NCI-H2196 (cell line): ENCODE results near the gene RBPJ.

ENCODE experiments used
- DNase-seq: peaks from one replicate; lab custom pipeline; 2025; ENCODE audit not compliant: unreplicated experiment; lab: John Stamatoyannopoulos, UW

The RBPJ gene

DNA sequence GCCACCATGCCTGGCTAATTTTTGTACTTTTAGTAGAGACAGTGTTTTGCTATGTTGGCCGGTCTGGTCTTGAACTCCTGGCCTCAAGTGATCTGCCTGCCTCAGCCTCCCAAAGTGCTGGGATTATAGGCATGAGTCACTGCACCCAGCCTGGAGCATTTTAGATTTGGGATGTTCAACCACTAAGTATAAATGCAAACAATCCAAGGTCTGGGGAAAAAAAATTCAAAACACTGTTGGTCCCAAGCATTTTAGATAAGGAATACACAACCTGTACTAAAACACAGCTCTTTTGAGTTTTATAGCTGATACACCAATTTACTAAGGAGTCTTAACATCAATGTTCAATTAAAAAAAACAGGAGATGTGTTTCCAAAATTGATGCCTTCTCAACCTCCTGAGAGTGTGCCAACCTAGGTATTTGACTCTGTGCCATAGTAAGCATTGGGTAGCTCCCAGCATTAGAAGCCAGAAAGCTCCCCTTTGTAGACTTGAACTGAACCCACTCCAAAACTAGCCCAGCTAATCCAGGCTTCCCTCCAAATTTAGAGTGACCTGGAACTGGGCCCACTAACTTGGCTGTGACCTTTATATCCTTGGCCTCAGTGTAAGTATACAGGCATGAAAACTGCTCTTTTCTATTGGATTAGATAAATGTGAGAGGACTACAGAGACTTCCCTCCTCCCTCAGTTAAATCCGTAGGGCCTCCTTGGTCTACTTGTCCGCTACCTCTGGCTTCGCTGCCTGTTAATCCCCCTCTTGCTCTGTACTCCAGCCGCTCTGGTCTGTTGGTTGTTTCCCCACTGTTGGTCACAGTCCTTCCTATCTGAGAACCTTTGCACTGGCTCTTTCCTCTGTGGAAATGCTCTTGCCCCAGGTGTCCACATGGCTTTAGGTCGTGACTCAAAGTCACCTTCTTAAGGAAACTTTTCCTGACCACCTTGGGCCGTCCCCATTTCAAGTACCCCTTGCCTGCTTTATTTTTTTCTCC is 91.9 kb downstream of the RBPJ start:
- DNase-seq, result peak; percentile 61

DNA sequence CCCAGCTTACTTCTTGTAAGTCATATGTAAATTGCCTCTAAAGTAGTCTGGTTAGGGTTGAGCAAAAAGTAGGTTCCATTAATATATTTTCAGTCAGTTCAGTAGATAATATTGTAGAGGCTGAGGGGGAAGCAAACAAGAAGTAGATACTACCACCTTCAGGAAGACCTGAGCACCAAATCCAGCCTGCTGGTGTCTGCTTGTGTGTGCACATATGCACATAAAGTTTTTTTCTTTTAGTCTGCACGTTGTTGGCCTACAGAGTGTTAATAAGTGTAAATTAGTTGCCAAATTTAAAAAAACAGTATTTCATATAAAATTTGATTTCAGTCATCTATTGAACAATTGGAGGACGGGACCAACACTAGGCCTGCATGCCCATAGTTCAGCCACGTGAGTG is 92.8 kb downstream of the RBPJ start:
- no peak for DNase-seq

DNA sequence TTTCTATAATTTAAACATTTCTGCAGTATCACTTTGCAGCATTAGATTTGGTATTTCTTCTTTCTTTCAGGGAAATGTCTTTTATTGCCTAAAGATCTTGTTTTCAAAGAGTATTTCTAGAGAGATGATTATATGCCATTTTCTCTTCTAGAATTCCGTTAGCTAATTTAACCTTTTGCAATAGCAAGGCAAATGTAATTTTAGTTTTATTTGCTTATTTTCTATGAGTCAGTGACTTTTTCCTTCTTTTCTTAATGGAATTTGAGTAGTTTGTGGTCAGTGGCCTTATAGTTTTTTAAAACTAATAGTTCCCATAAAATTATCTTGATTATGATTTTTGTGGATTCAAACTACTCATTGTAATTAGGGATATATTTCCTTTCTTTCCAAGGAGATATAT is 97.3 kb downstream of the RBPJ start:
- no peak for DNase-seq

DNA sequence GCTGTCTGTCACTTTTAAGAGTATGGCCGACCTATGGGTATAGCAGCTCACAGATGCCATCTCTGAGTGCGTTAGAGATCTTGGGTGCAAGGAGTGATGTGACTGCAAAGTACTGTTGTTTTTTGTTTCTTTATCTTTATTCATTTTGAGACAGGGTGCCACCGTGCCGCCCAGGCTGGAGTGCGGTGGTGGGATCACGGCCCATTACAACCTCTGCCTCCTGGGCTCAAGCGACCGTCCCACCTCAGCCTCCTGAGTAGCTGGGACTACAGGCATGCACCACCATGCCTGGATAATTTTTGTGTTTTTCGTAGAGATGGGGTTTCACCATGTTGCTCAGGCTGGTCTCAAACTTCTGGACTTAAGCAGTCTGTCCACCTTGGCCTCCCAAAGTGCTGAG is 98.0 kb downstream of the RBPJ start:
- no peak for DNase-seq

DNA sequence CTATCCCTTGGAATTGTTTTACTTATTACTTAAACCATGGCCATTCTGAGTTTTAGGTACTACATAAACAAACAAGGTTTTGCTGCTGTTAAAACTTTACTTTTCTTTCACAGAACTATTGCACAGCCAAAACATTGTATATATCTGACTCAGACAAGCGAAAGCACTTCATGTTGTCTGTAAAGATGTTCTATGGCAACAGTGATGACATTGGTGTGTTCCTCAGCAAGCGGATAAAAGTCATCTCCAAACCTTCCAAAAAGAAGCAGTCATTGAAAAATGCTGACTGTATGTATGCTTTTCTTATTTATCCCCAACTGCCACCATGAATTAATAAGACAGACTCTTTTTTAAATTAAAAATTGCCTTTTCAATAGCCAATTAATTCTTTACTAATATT is 99.6 kb downstream of the RBPJ start:
- no peak for DNase-seq

DNA sequence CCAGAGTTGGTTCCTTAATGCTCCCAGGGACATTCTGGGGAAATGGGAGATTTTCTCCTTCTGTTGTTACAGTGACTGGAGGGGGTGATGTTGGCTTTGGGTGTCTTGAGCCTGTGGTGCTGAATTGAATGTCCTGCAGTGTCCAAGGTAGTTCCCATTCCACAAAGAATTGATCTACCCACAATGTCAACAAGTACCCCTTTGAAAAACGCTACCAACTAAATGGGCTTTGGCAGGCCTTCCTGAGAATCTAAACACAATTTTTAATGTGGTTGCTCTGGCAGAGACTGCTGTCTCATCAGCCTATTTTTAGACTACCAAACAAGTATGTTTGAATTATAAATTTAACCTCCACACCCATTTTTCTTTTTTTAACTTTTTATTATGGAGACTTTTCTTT is 100.1 kb downstream of the RBPJ start:
- no peak for DNase-seq

DNA sequence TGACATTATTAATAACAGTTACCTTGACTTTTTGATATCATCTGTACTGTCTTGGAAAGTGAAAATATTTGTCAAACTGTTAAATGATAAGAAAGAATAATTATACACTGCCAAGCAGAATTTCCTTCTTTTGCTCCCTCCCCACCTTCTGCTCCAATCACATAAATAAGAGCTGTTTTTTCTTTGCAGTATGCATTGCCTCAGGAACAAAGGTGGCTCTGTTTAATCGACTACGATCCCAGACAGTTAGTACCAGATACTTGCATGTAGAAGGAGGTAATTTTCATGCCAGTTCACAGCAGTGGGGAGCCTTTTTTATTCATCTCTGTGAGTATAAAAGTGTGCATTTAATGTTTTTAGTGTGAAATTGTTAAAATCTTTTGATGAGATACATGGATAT is 103.3 kb downstream of the RBPJ start:
- DNase-seq, result no peak

DNA sequence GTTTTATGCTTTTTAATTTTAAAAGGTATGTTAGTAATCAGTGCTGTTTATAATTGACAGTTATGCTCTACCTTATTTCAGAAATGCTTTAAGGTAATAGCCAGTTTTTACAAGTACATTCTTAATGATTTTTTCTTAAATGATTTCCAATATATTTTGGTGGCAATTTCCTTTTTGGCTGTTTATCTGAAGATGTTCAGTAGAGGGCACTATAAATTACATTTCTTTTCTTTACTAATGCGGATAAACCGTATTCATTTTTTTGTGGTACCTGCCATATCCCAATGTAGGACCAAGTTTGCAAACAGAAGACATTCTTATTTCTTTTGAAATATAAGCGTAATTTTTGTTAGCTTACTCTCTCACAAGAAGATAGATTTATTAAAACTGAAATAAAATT is 104.0 kb downstream of the RBPJ start:
- no peak for DNase-seq

DNA sequence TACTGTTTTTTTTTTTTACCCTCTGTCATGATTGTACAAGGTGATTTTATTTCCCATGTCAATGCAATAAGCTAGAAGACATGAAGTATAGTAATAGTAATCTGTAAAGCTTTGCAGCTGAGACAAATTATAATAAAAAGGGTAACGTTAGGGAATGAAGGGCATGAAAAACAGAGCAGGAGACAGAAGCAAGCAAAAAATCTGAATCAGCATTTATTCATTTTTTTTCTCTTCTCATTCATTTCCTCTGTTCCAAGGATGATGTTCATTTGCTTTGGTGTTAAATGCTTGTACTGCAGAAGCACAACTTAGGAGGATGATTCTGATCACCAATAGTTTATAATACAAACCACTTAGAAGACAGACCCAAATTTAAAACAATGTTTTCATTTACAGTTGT is 105.1 kb downstream of the RBPJ start:
- DNase-seq, result no peak

DNA sequence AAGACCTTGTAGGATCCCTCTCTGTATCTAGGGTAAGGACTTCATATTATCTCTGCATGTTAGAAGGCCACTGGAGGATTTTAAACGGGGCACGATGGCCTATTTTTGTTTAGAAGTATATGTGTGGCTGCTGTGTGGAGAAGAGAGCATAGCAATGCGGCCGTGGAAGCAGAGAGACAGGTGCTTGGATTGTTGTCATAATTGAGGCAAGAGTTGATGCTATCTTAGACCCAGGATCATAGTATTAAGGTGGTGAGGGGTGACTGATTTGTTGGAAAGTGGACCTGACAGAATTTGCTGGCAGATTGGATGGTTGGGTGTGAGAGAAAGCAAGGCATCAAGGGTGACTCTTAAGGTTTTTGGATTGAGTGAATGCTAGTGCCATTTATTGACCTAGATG is 106.1 kb downstream of the RBPJ start:
- DNase-seq, result no peak

DNA sequence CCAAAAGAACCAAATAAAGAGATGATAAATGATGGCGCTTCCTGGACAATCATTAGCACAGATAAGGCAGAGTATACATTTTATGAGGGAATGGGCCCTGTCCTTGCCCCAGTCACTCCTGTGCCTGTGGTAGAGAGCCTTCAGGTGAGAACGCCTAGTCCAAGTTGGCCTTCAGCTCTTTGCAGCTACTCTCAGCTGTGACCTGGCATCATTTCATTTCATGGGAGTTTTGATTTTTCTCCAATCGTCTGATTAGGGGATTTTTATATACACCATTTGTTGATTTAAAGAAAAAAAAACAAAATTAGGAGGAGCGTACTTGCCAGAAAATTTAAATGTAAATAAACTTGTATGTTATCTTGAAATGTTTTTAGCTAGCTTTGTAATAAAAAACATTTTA is 109.1 kb downstream of the RBPJ start:
- DNase-seq, result no peak

DNA sequence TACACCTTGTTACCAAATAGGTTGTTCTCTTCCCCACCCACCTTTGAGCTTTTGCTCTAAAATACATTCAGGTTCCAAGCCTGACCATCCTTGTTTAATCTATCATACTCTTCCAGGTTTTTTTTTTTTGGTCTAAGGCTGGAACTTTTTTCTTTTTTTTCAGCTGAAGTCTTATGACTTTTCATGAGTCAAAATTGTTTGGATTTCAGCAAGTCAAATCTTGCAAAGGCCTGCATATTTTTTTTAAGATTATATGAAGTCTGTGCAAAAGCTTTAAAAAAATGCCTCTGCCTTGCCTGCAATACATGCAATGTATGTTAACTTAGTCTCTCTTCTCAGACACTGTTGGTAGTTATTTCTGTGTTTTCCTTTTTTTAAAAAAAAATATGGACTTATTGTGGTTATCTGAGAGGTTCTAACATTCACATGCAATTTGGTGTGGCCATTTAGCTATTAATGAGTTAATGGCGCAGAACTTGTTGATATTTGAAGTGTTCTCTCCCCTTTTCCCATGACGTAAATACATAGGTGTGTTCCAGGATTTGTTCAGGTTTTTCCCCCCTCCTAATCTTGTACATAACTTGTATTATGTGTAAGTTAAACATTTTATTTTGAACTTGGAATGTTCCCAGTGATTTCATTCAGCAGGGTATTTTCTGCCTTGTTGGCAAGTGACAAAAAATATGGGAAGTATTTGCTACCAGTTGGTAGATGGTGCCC is 110.8 kb downstream of the RBPJ start:
- DNase-seq, result no peak

DNA sequence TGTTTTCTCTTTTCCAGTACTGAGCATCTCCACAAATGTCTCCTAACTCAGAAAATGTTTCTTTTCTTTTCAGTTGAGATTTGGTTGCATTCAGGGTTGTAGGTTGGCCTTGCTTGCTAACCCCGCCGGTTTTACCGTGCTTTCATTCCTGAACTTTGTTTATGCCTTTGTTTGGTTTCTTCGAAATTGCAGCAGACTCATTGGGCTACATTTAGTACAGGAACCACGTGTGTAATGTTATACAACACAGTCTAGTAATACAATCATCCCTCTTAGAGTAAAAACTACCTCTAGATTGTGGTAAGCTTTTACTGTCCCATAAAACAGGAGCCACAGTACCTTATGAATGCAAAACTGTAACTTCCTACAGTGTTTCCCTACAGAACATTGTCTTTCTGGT is 111.6 kb downstream of the RBPJ start:
- no peak for DNase-seq

DNA sequence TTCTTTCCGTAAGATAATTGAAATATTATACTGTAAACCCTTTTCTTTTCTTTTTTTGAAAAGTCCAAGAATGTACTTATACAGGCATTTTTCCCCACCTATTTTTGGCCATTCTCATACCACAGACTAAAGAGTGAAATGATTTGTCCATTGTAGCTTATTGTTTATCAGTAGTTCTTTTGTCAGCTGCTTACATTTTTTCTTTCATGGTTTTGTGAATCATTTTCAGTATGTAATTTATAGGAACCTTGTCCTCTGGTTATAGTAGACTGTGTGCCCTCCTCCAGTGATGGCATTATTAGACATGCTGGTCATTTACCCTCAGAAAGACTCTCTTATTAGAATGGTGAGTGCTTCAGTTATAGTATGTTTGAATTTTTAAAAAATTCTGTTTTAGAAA is 112.7 kb downstream of the RBPJ start:
- DNase-seq, result no peak

DNA sequence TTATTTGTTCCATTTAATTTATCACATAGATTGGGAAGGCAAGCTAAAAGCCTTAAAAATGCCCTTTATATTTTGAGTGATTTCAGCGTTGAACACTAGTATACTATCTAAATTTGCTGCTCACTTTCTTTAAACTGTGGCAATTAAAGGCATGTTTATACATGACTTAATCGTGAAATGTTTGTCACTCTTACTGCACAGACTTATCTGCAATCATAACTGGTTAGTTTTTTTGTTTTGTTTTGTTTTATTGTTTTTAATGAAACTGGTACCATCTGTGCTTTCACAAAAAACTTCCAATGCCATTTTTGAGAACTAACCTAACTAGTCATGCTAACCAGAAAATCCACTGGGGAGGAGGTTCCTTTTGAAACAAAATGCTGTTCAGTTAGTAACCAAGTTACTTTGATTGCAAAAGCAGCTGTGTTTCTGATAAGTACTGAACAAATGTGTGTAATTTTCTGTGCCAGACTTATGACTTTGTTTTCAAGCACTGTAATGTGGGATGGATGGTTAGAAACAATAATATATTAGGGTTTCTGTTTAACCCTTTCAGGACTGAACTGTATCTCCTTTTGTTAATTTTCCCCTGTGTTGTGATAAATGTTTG is 113.3 kb downstream of the RBPJ start:
- DNase-seq, result no peak

DNA sequence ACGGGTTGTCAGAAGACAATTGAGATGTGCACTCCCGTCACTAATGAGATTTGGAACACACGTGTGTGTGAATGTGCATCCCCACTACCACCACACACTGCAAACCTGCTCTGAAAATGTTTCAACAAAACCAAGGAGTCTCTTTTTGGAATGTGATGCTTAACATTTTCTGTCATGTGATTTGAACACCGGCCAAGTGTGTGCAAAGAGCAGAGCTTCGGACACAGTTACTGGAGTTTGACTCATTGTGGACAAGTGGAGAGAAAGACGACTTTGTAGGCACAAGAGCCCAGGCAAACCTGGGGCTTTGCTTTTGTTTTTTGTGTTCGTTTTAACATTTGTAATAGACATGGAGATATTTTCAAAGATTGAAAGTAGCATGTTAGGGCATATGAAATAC is 120.3 kb downstream of the RBPJ start:
- no peak for DNase-seq

DNA sequence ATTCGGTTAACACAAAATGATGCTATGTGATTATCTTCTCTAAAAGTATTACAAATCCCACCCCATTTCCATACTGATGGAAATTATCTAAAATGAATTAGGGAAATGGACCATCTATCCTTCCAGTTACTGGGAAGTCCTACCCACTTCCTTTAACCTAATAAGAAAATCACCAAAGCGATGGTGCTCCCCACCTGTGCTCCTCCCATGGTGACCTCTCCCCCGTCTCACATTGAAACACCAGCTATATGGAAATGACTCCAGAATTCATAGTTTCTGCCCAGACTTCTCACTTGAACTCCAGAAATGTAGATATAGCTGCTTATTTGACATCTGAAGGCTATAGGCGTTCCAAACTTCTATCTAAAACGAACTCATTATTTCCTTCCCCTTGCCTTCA is 121.0 kb downstream of the RBPJ start:
- DNase-seq, result no peak

DNA sequence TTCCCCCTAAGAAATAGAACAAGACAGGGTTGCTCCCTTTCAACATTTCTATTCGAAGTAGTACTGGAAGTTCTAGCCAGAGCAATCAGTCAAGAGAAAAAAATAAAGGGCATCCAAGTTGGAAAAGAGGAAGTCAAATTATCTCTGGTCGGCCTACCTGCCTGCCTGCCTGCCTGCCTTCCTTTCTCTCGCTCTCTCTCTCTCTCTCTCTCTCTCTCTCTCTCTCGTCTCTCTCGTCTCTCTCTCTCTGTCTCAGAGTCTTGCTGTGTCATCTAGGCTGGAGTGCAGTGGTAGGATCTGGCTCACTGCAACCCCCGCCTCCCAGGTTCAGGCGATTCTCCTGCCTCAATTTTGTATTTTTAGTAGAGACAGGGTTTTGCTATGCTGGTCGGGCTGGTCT is 126.6 kb downstream of the RBPJ start:
- DNase-seq, result no peak

DNA sequence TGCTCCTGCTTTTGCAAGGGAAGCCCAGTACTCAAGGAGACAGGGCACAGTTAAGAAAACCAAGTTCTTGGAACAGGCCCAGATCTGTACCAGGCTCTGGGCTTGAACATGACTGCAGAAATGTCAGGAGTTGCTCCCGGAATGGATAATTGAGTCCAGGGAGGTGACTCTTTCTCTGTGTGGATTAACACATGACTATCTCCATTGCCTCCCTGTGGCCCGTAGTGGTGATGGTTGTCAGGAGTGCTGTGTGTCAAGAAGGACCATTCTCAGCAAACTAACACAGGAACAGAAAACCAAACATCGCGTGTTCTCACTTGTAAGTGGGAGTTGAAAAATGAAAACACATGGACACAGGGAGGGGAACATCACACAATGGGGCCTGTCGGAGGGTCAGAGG is 129.6 kb downstream of the RBPJ start:
- no peak for DNase-seq

DNA sequence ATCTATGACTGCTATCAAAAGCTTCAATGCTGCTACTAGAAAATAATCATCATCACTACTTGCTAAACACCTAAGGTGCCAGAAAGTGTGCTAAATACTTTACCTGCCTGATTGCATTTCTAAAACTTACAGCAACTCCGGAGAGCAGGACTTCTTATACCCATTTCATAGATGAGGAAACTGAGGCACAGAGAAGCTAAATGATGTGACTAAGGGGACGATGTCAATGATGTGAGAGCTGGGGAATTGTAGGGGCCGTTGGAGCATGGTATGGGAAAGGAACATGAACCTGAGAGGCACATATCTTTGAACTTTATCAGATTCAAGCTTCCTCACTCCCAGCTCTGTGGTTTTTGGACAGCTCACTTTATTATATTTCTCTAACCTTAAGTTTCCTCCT is 130.8 kb downstream of the RBPJ start:
- no peak for DNase-seq

DNA sequence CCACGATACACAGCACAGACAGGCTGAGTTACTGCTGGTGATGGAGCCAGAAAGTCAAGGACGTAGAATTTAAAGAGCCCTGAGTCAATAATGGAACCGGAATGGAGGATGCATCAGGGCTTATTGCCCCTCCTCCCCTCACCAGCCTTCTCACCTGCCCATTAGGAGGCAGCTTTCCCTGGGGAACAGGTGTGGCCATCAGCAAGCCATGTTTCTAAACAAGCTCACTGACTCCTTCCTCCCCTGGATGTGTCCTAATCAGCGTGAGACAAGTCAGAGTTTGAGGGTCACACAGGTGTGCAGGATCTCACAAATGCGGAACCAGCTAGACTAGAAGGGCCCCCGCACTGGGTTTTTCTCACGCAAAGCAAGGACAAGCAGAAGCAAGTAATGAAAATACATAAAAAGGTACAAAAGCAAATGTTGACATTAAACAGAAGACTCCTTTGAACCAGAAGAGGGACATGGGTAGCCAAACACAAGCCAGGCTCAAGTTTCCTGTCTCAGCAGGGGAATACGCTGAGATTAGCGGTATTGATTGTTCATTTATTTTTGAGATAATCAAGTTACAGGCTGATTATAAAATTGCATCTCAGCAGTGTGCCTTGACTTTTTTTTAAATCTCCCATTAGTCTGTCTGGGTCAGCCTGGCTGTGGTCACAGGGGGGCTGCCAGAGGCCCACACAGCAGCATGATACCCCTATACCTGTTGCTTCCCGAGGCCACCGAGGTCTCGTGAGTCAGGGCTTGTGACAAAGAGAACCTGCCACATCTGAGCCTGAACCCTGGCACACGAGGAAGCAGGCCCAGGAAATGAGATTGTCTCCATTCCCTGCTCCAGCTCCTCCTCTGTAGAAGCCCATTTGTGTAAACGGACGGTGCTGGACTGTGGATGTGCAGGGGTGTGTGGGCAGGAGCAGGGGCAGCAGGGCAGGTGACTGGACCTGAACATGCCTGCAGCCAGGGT is 132.0 kb downstream of the RBPJ start:
- DNase-seq, result peak; percentile 66
